Measurements from ENCODE around the gene FGD5. TPM values are rescaled to one million over a fixed set of nuclear protein-coding genes. Genes with fewer than 3 reads are reported as not detected.
A peak's percentile ranks its signal among the peaks of the same experiment; 100 is the strongest.

Gene FGD5
- total and polyA plus RNA-seq, 2 experiments from 2014 or later: 0.59 to 1.1 TPM

- no peak for DNase-seq (ENCODE audit: low read depth in 1 of 2, low spot score in 1 of 2)
- H3K4me1 ChIP-seq (ENCODE audit: low read depth): peaks cover 16% of the 10 kb centered on the region
- no peak for TF ChIP-seq CTCF (IDR thresholded peaks at IDR 0.05; ENCODE audit: low read depth, low read length)
- no peaks in the 10 kb centered on the region for H3K27me3 ChIP-seq
- H3K36me3 ChIP-seq: peaks cover 14% of the 10 kb centered on the region
- peak overlapping the region; percentile 98 for H3K27ac ChIP-seq
- peak overlapping the region; percentile 53 for H3K4me3 ChIP-seq
- H3K9me3 ChIP-seq (ENCODE audit: low read depth): no peaks in the 10 kb centered on the region
Observed at GRCh38 chr3:14946236-14946635, 127.5 kb downstream of the FGD5 start.

- Histone ChIP-seq H3K9me3 (ENCODE audit: low read depth) (no peaks in the 10 kb centered on the region), H3K4me1 (ENCODE audit: low read depth) (peaks cover 16% of the 10 kb centered on the region)
Observed at GRCh38 chr3:14946739-14947099, 128.0 kb downstream of the FGD5 start.

GRCh38 chr3:14947100-14947885 lies 128.5 kb downstream of the FGD5 start, which contains the start of gene NR2C2:
Gene NR2C2, plus strand, starts transcription at chr3:14947583. Its CDS starts 56,332 bp downstream, at chr3:15003915.
- peak within 1 kb of the TSS; percentile 98 for H3K27ac ChIP-seq
- H3K4me1 ChIP-seq (ENCODE audit: low read depth): peaks cover 16% of the 10 kb centered on the region
- peak within 1 kb of the TSS; percentile 53 for H3K4me3 ChIP-seq
- DNase-seq (ENCODE audit: low read depth in 1 of 2, low spot score in 1 of 2): peak; percentile 84 to 87
- no peaks in the 10 kb centered on the region for H3K27me3 ChIP-seq
- H3K36me3 ChIP-seq: peaks cover 14% of the 10 kb centered on the region
- no peak for TF ChIP-seq CTCF (IDR thresholded peaks at IDR 0.05; ENCODE audit: low read depth, low read length)
- H3K9me3 ChIP-seq (ENCODE audit: low read depth): no peaks in the 10 kb centered on the region

More at GRCh38 chr3:14946739-14947099, 128.0 kb downstream of the FGD5 start:
- H3K36me3 ChIP-seq: peaks cover 14% of the 10 kb centered on the region
- H3K27ac ChIP-seq: peak overlapping the region; percentile 98
- no peak for TF ChIP-seq CTCF (IDR thresholded peaks at IDR 0.05; ENCODE audit: low read depth, low read length)
- no peaks in the 10 kb centered on the region for H3K27me3 ChIP-seq
- peak overlapping the region; percentile 53 for H3K4me3 ChIP-seq
- DNase-seq (ENCODE audit: low read depth in 1 of 2, low spot score in 1 of 2): no peak

GRCh38 chr3:14947886-14948608 lies 129.3 kb downstream of the FGD5 start:
- H3K9me3 ChIP-seq (ENCODE audit: low read depth): no peaks in the 10 kb centered on the region
- no peak for TF ChIP-seq CTCF (IDR thresholded peaks at IDR 0.05; ENCODE audit: low read depth, low read length)
- peak; percentile 97 to 98 for DNase-seq (ENCODE audit: low read depth in 1 of 2, low spot score in 1 of 2)
- H3K4me1 ChIP-seq (ENCODE audit: low read depth): peaks cover 16% of the 10 kb centered on the region
- no peaks in the 10 kb centered on the region for H3K27me3 ChIP-seq
- peak overlapping the region; percentile 53 for H3K4me3 ChIP-seq
- peak overlapping the region; percentile 98 for H3K27ac ChIP-seq
- peaks cover 14% of the 10 kb centered on the region for H3K36me3 ChIP-seq

- no peak for TF ChIP-seq CTCF (IDR thresholded peaks at IDR 0.05; ENCODE audit: low read depth, low read length)
- peak overlapping the region; percentile 53 for H3K4me3 ChIP-seq
- DNase-seq (ENCODE audit: low read depth in 1 of 2, low spot score in 1 of 2): no peak
- H3K27ac ChIP-seq: peak overlapping the region; percentile 80
- H3K27me3 ChIP-seq: no peaks in the 10 kb centered on the region
- H3K9me3 ChIP-seq (ENCODE audit: low read depth): no peaks in the 10 kb centered on the region
- H3K36me3 ChIP-seq: peaks cover 13% of the 10 kb centered on the region
- peaks cover 16% of the 10 kb centered on the region for H3K4me1 ChIP-seq (ENCODE audit: low read depth)
Observed at GRCh38 chr3:14948609-14949038, 129.9 kb downstream of the FGD5 start.
